ENCODE measurements around the gene MRPL17.

MRPL17 gene

DNA sequence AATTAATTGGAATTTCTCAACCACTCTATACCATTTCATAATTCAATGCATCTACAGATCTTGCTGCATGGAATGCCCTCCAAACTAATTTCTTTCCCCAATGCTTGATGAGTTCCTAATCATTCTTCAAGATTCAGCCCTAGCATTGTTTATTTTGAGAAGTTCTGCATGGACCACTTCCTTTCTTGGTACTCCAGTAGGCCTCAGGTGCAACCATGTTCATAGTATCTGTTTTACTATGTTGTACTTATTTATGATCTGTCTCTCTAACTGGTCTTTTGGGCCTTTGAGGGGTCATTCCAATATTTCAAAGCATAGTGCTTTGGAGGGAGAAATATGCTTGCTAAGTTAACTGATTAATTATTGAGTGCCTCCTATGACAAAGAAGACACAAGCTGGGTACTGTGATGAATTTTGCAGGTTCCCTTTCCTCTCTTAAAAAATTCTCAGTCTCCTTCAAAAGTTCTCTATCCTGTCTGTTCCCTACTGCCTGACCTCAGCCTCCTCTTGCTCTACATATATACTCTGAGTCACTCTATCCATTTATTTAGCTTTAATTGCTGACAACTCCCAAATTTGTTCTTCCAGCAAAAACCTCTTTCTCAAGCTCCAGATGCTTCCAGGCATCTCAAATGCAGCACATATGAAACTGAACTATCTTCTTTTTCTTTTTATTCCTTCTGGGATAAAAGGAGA lies 9.5 kb downstream of the MRPL17 start:
- Histone ChIP-seq H3F3A (ENCODE audit: insufficient read depth, low read length) (no peaks in the 10 kb centered on the region), H3K4me2 (ENCODE audit: low read length) (no peak overlapping the region), H2AFZ (ENCODE audit: low read length) (no peak overlapping the region), H3K27me3 (ENCODE audit: insufficient read depth, low read length) (no peaks in the 10 kb centered on the region), H3K9me3 (ENCODE audit: low read length) (no peaks in the 10 kb centered on the region), H3K9me2 (ENCODE audit: low read depth, low read length) (no peaks in the 10 kb centered on the region), H3K9ac (ENCODE audit: low read length) (no peak overlapping the region), H3K4me1 (ENCODE audit: insufficient read depth, low read length, severe bottlenecking) (no peaks in the 10 kb centered on the region), H4K20me1 (ENCODE audit: insufficient read depth, low read length) (no peaks in the 10 kb centered on the region), H3K27ac (ENCODE audit: low read depth, low read length, poor library complexity, severe bottlenecking) (no peak overlapping the region), H3K4me3 (ENCODE audit: low read depth, low read length, poor library complexity, severe bottlenecking) (no peak overlapping the region), H3K36me3 (ENCODE audit: insufficient read depth, low read length) (no peaks in the 10 kb centered on the region), H3K79me2 (ENCODE audit: insufficient read depth, low read length) (no peaks in the 10 kb centered on the region)
- TF ChIP-seq EZH2 (IDR thresholded peaks at IDR 0.05; ENCODE audit: borderline replicate concordance, low read length), result no peak
- TF ChIP-seq, protein P1, sequence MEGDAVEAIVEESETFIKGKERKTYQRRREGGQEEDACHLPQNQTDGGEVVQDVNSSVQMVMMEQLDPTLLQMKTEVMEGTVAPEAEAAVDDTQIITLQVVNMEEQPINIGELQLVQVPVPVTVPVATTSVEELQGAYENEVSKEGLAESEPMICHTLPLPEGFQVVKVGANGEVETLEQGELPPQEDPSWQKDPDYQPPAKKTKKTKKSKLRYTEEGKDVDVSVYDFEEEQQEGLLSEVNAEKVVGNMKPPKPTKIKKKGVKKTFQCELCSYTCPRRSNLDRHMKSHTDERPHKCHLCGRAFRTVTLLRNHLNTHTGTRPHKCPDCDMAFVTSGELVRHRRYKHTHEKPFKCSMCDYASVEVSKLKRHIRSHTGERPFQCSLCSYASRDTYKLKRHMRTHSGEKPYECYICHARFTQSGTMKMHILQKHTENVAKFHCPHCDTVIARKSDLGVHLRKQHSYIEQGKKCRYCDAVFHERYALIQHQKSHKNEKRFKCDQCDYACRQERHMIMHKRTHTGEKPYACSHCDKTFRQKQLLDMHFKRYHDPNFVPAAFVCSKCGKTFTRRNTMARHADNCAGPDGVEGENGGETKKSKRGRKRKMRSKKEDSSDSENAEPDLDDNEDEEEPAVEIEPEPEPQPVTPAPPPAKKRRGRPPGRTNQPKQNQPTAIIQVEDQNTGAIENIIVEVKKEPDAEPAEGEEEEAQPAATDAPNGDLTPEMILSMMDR (IDR thresholded peaks at IDR 0.05; ENCODE audit: low read length), result no peak

DNA sequence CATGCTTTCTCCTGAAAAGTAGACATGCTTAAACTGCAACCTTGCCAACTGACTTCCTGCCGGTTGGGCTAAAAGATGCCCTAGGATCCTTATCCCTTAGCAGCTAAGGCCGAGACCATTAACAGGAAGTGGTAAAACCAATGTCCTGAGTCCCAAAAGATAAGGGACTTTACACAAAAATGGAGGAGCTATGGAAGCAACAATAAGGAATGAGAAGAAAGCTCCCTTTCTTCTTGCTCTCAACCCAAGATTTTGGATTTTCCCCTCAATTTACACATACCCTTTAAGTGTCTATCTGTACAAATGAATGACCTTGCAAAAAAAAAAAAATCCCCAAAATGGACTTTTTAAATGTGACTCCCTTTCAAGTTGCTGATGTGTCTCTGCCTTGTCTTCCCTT lies 11.1 kb downstream of the MRPL17 start:
- Histone ChIP-seq H3K4me3 (ENCODE audit: low read depth, low read length, poor library complexity, severe bottlenecking) (no peak overlapping the region), H3F3A (ENCODE audit: insufficient read depth, low read length) (no peaks in the 10 kb centered on the region), H3K9ac (ENCODE audit: low read length) (no peak overlapping the region), H3K27ac (ENCODE audit: low read depth, low read length, poor library complexity, severe bottlenecking) (no peak overlapping the region), H3K36me3 (ENCODE audit: insufficient read depth, low read length) (no peaks in the 10 kb centered on the region), H3K4me1 (ENCODE audit: insufficient read depth, low read length, severe bottlenecking) (no peaks in the 10 kb centered on the region), H4K20me1 (ENCODE audit: insufficient read depth, low read length) (no peaks in the 10 kb centered on the region), H3K9me3 (ENCODE audit: low read length) (no peaks in the 10 kb centered on the region), H3K9me2 (ENCODE audit: low read depth, low read length) (no peaks in the 10 kb centered on the region), H2AFZ (ENCODE audit: low read length) (no peak overlapping the region), H3K27me3 (ENCODE audit: insufficient read depth, low read length) (no peaks in the 10 kb centered on the region), H3K4me2 (ENCODE audit: low read length) (no peak overlapping the region), H3K79me2 (ENCODE audit: insufficient read depth, low read length) (no peaks in the 10 kb centered on the region)
- TF ChIP-seq, protein P1 (IDR thresholded peaks at IDR 0.05; ENCODE audit: low read length), result no peak
- no peak for TF ChIP-seq EZH2 (IDR thresholded peaks at IDR 0.05; ENCODE audit: borderline replicate concordance, low read length)

DNA sequence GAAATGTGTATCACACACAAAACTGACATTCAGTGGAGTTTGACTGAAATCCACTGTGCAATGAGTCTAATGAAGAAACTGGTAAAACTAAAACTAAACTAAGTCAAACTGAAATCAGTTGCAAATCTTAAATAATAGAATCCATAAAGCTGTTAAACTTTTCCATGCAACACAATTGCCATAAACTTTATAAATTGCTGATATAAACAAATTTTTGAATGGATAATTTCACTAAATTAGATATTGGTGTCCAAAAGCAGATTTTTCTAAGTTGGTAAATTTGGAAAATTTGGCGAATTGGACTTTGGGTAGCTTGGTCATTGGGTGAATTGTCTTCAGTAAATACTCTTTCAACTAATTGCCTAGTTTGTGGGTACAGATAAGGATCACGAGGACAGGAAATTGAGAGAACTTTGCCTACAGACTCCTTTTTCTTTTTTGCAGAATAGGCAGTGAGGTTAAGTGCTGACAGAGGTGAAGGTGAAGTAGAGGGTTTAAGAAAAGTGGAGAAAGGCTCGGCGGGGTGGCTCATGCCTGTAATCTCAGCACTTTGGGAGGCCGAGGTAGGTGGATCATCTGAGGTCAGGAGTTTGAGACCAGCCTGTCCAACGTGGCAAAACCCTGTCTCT lies 12.8 kb downstream of the MRPL17 start:
- no peaks in the 10 kb centered on the region for H4K20me1 ChIP-seq (ENCODE audit: insufficient read depth, low read length)
- no peaks in the 10 kb centered on the region for H3K9me3 ChIP-seq (ENCODE audit: low read length)
- no peaks in the 10 kb centered on the region for H3K36me3 ChIP-seq (ENCODE audit: insufficient read depth, low read length)
- no peak overlapping the region for H3K27ac ChIP-seq (ENCODE audit: low read depth, low read length, poor library complexity, severe bottlenecking)
- no peak overlapping the region for H3K9ac ChIP-seq (ENCODE audit: low read length)
- H2AFZ ChIP-seq (ENCODE audit: low read length), result no peak overlapping the region
- H3K4me1 ChIP-seq (ENCODE audit: insufficient read depth, low read length, severe bottlenecking), result no peaks in the 10 kb centered on the region
- H3K9me2 ChIP-seq (ENCODE audit: low read depth, low read length), result no peaks in the 10 kb centered on the region
- H3K27me3 ChIP-seq (ENCODE audit: insufficient read depth, low read length), result no peaks in the 10 kb centered on the region
- no peak overlapping the region for H3K4me3 ChIP-seq (ENCODE audit: low read depth, low read length, poor library complexity, severe bottlenecking)
- TF ChIP-seq, protein P1 (IDR thresholded peaks at IDR 0.05; ENCODE audit: low read length), result no peak
- TF ChIP-seq EZH2 (IDR thresholded peaks at IDR 0.05; ENCODE audit: borderline replicate concordance, low read length), result no peak
- no peak overlapping the region for H3K4me2 ChIP-seq (ENCODE audit: low read length)
- H3K79me2 ChIP-seq (ENCODE audit: insufficient read depth, low read length), result no peaks in the 10 kb centered on the region
- H3F3A ChIP-seq (ENCODE audit: insufficient read depth, low read length), result no peaks in the 10 kb centered on the region
